DND-41 (cell line): ENCODE data around the gene NCK1.
A peak's percentile ranks its signal among the peaks of the same experiment; 100 is the strongest.
"Not testable (repeated sequence)": the region's sequence is repeated elsewhere in the genome, so short reads cannot be mapped to it uniquely, and the experiment has no call there.

Experiments
- ATAC-seq: fragments of 200-7000 bp; cut with Tn5 transposase; 3 replicates; pipeline ENCODE4 v1.9.1; 2021; ENCODE audit warnings: low read depth; ENCODE audit not compliant: insufficient read depth
- DNase-seq: peaks from one replicate; pipeline ENCODE4 v3.0.0-alpha.2; 2020
- H2AFZ ChIP-seq: 2 replicates; pipeline ENCODE4 v1.6.0; 2012; ENCODE audit warnings: low read depth, low read length
- H3K27ac ChIP-seq: 2 replicates; pipeline ENCODE4 v1.5.1; 2012; ENCODE audit warnings: low read length, inconsistent platforms
- H3K27me3 ChIP-seq: fragments of 200-600 bp; sonication (generic); 2 replicates; pipeline ENCODE4 v1.6.0; 2012; ENCODE audit warnings: low read length, mild to moderate bottlenecking, inconsistent platforms; ENCODE audit not compliant: insufficient read depth, poor library complexity
- H3K36me3 ChIP-seq: 2 replicates; pipeline ENCODE4 v1.5.1; 2012; ENCODE audit warnings: low read length, inconsistent platforms; ENCODE audit not compliant: insufficient read depth
- H3K4me1 ChIP-seq: 2 replicates; pipeline ENCODE4 v1.5.1; 2012; ENCODE audit warnings: mild to moderate bottlenecking, low read length; ENCODE audit not compliant: insufficient read depth
- H3K4me2 ChIP-seq: 2 replicates; pipeline ENCODE4 v1.6.0; 2012; ENCODE audit warnings: mild to moderate bottlenecking, moderate library complexity, low read length, inconsistent platforms; ENCODE audit not compliant: insufficient read depth
- H3K4me3 ChIP-seq, 2 experiments: fragments of 200-600 bp in 1 of 2; shearing (Covaris generic) in 1 of 2; 2 replicates each; pipeline ENCODE4 v1.5.1; 2012 to 2016; ENCODE audit warnings: inconsistent platforms in 2 of 2, low read length in 2 of 2, mild to moderate bottlenecking in 2 of 2, low read depth in 1 of 2, moderate library complexity in 1 of 2
- H3K79me2 ChIP-seq: 2 replicates; pipeline ENCODE4 v1.6.0; 2012; ENCODE audit warnings: low read length, inconsistent platforms; ENCODE audit not compliant: insufficient read depth
- H3K9ac ChIP-seq: 2 replicates; pipeline ENCODE4 v1.6.0; 2012; ENCODE audit warnings: low read depth, mild to moderate bottlenecking, inconsistent platforms, low read length, moderate library complexity
- H3K9me3 ChIP-seq: 2 replicates; pipeline ENCODE4 v1.5.1; 2012; ENCODE audit warnings: low read length, moderate library complexity, mild to moderate bottlenecking, inconsistent platforms; ENCODE audit not compliant: insufficient read depth, severe bottlenecking
- H4K20me1 ChIP-seq: 2 replicates; pipeline ENCODE4 v1.6.0; 2012; ENCODE audit warnings: low read length; ENCODE audit not compliant: insufficient read depth
- CTCF ChIP-seq: IDR thresholded peaks from 2 replicates; pipeline ENCODE4 v1.5.1; 2012; ENCODE audit warnings: borderline replicate concordance, low read length, moderate library complexity, mild to moderate bottlenecking; ENCODE audit not compliant: poor library complexity, severe bottlenecking; ENCODE audit errors: extremely low read depth
- EZH2 ChIP-seq: IDR thresholded peaks from 3 replicates; pipeline ENCODE4 v1.6.1; 2012; ENCODE audit warnings: borderline replicate concordance, low read depth, mild to moderate bottlenecking, moderate library complexity, low read length, inconsistent platforms; ENCODE audit not compliant: severe bottlenecking

NCK1 gene

GRCh38 chr3:136862617-136863322 is 762 bp downstream of the NCK1 start:
- Histone ChIP-seq H3K9ac (peak overlapping the region; percentile 87), H3K9me3 (no peaks in the 10 kb centered on the region), H4K20me1 (peaks cover 7% of the 10 kb centered on the region; the same call in 1 of the 2 replicates), H3K4me3 (peak overlapping the region; percentile 76 to 86), H3K27ac (peak overlapping the region; percentile 94), H3K4me2 (peak overlapping the region; percentile 79), H2AFZ (peak overlapping the region; percentile 87), H3K27me3 (no peaks in the 10 kb centered on the region), H3K36me3 (peaks cover 13% of the 10 kb centered on the region; the same call in 1 of the 2 replicates), H3K4me1 (peaks cover 40% of the 10 kb centered on the region), H3K79me2 (peaks cover 95% of the 10 kb centered on the region)
- ATAC-seq: peak; percentile 8
- TF ChIP-seq EZH2 (no peak), CTCF (no peak)
- peak; percentile 58 for DNase-seq

- DNase-seq (no peak), ATAC-seq (no peak)
- Histone ChIP-seq H3K36me3 (peaks cover 58% of the 10 kb centered on the region), H3K27me3 (no peaks in the 10 kb centered on the region), H3K4me1 (peaks cover 8% of the 10 kb centered on the region), H2AFZ (no peak overlapping the region), H3K9ac (no peak overlapping the region), H3K27ac (no peak overlapping the region), H3K4me3 (no peak overlapping the region), H3K79me2 (peaks cover 98% of the 10 kb centered on the region), H4K20me1 (peaks cover 29% of the 10 kb centered on the region; the same call in 1 of the 2 replicates), H3K9me3 (no peaks in the 10 kb centered on the region), H3K4me2 (no peak overlapping the region)
- no peak for TF ChIP-seq EZH2
- no peak for TF ChIP-seq CTCF
Measured at GRCh38 chr3:136869282-136869681, 7.3 kb downstream of the NCK1 start.

- not testable (repeated sequence) for H3K27me3 ChIP-seq, H3K9ac ChIP-seq, H2AFZ ChIP-seq, DNase-seq, ATAC-seq, H3K9me3 ChIP-seq, H3K4me2 ChIP-seq, H3K4me3 ChIP-seq, H3K4me1 ChIP-seq
- H3K36me3 ChIP-seq: peaks cover 55% of the 10 kb centered on the region
- 0 out of 2 replicates have a peak overlapping the region, but pooled peaks have one; percentile 1 for H3K27ac ChIP-seq
- peaks cover 87% of the 10 kb centered on the region for H3K79me2 ChIP-seq
- H4K20me1 ChIP-seq: peaks cover 29% of the 10 kb centered on the region; the same call in 1 of the 2 replicates
Measured at GRCh38 chr3:136872258-136872657, 10.2 kb downstream of the NCK1 start.

DNA sequence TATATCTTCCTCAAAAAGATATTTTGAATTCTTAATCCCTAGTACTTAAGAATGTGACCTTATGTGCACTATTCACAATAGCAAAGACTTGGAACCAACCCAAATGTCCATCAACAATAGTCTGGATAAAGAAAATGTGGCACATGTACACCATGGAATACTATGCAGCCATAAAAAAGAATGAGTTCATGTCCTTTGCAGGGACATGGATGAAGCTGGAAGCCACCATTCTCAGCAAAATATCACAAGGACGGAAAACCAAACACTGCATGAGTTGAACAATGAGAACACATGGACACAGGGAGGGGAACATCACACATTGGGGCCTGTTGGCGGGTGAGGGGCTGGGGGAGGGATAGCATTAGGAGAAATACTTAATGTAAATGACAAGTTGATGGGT is 17.5 kb downstream of the NCK1 start:
- not testable (repeated sequence) for DNase-seq, H4K20me1 ChIP-seq, H3K9ac ChIP-seq, H3K4me2 ChIP-seq, H3K4me3 ChIP-seq, H3K36me3 ChIP-seq, H2AFZ ChIP-seq, ATAC-seq, H3K27me3 ChIP-seq, H3K27ac ChIP-seq, H3K9me3 ChIP-seq
- peaks cover 85% of the 10 kb centered on the region for H3K79me2 ChIP-seq
- peaks cover 37% of the 10 kb centered on the region for H3K4me1 ChIP-seq
